HG02610 (cell line): ENCODE data around the gene AXIN1.
"Not testable (repeated sequence)": the region's sequence is repeated elsewhere in the genome, so short reads cannot be mapped to it uniquely, and the experiment has no call there.

Experiments used
- ATAC-seq: cut with Tn5 transposase; IDR thresholded peaks from one replicate; pipeline ENCODE4 v1.9.1; 2021; ENCODE audit warnings: mild to moderate bottlenecking, moderate library complexity; ENCODE audit not compliant: unreplicated experiment

Gene AXIN1

GRCh38 chr16:352547-353403, at the start of gene AXIN1:
Gene AXIN1, minus strand, starts transcription at chr16:352723. Its CDS starts 5,698 bp downstream, at chr16:347025.
- ATAC-seq, result peak; percentile 54

GRCh38 chr16:401468-402348, 49.2 kb upstream of the AXIN1 start, which contains the start of gene DECR2:
Gene DECR2, plus strand, starts transcription at chr16:401885. Its CDS starts 79 bp downstream, at chr16:401964.
- peak; percentile 53 for ATAC-seq

GRCh38 chr16:400061-400591, 47.6 kb upstream of the AXIN1 start:
- ATAC-seq, result no peak

- ATAC-seq, result no peak
These were observed 47.0 kb upstream of the AXIN1 start for GRCh38 chr16:399340-400019.

GRCh38 chr16:398561-399339, 46.2 kb upstream of the AXIN1 start:
- ATAC-seq, result no peak

GRCh38 chr16:397736-398332, 45.3 kb upstream of the AXIN1 start:
- ATAC-seq, result no peak

- ATAC-seq, result no peak
These were observed 44.7 kb upstream of the AXIN1 start, which contains the start of gene NME4 for GRCh38 chr16:397135-397661. Gene NME4, plus strand, starts transcription at chr16:397199. Its CDS starts 24 bp downstream, at chr16:397223.

GRCh38 chr16:396605-397004, 44.1 kb upstream of the AXIN1 start:
- ATAC-seq, result no peak

- no peak for ATAC-seq
These were observed 43.7 kb upstream of the AXIN1 start for GRCh38 chr16:396199-396598.

- ATAC-seq, result no peak
These were observed 40.0 kb upstream of the AXIN1 start for GRCh38 chr16:392450-393030.

- ATAC-seq, result peak; percentile 45
These were observed 39.4 kb upstream of the AXIN1 start for GRCh38 chr16:391885-392335.

GRCh38 chr16:389352-389751, 36.8 kb upstream of the AXIN1 start:
- no peak for ATAC-seq

- not testable (repeated sequence) for ATAC-seq
These were observed 35.5 kb upstream of the AXIN1 start for GRCh38 chr16:387761-388666.

GRCh38 chr16:386641-387156, 34.2 kb upstream of the AXIN1 start:
- no peak for ATAC-seq

GRCh38 chr16:383326-384051, 31.0 kb upstream of the AXIN1 start:
- ATAC-seq, result peak; percentile 46

GRCh38 chr16:381789-382717, 29.5 kb upstream of the AXIN1 start, which contains the start of gene PGAP6:
Gene PGAP6, minus strand, starts transcription at chr16:381978. Its CDS starts 157 bp downstream, at chr16:381821.
- ATAC-seq, result no peak
